Measurements from ENCODE around the gene AP1S3. TPM values are rescaled to one million over a fixed set of nuclear protein-coding genes. Genes with fewer than 3 reads are reported as not detected.

AP1S3 gene
- total RNA-seq, 1 donor from 2014 or later: 0.47 TPM

- Histone ChIP-seq H3K9me3 (replicated peaks) (no peaks in the 10 kb centered on the region), H3K4me3 (no peak overlapping the region), H3K27me3 (ENCODE audit: low read depth) (peaks cover 20% of the 10 kb centered on the region), H3K36me3 (no peaks in the 10 kb centered on the region), H3K27ac (replicated peaks) (no peak overlapping the region), H3K4me1 (no peaks in the 10 kb centered on the region)
- no peak for DNase-seq
- no peak for TF ChIP-seq CTCF (IDR thresholded peaks at IDR 0.05; ENCODE audit: borderline replicate concordance)
- intact Hi-C loops (cut with micrococcal nuclease): no loop called here
These were observed 90.8 kb downstream of the AP1S3 start for GRCh38 chr2:223746611-223747010.

DNA sequence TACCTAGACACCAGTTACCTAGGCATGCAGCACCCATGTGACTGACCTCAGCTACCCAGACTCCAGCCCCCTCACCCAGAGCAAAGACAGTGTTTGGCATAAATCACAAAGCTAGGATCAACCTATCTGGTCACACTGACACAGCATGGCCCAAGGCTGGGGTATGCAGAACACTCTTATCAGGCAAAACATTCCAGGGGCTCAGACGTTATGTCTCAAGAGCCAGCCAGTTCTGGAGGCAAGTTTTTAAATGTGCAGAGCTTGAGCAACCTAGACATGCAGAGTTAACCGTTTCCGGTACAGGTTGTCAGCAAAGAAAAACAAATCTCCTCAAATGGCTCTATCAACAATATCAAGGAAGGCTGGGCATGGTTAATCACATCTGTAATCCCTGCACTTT lies 92.8 kb downstream of the AP1S3 start:
- H3K9me3 ChIP-seq (replicated peaks): peaks cover 3% of the 10 kb centered on the region
- TF ChIP-seq CTCF (IDR thresholded peaks at IDR 0.05; ENCODE audit: borderline replicate concordance): no peak
- H3K4me3 ChIP-seq: no peak overlapping the region
- no peak for DNase-seq
- H3K27ac ChIP-seq (replicated peaks): no peak overlapping the region
- H3K4me1 ChIP-seq: no peaks in the 10 kb centered on the region
- intact Hi-C loops (cut with micrococcal nuclease): no loop called here
- H3K36me3 ChIP-seq: no peaks in the 10 kb centered on the region
- peaks cover 12% of the 10 kb centered on the region for H3K27me3 ChIP-seq (ENCODE audit: low read depth)

- intact Hi-C loops (cut with micrococcal nuclease): no loop called here
- H3K36me3 ChIP-seq: no peaks in the 10 kb centered on the region
- TF ChIP-seq CTCF (IDR thresholded peaks at IDR 0.05; ENCODE audit: borderline replicate concordance): no peak
- H3K9me3 ChIP-seq (replicated peaks): peaks cover 3% of the 10 kb centered on the region
- H3K4me3 ChIP-seq: no peak overlapping the region
- DNase-seq: no peak
- no peaks in the 10 kb centered on the region for H3K27me3 ChIP-seq (ENCODE audit: low read depth)
- H3K4me1 ChIP-seq: no peaks in the 10 kb centered on the region
- no peak overlapping the region for H3K27ac ChIP-seq (replicated peaks)
These were observed 96.7 kb downstream of the AP1S3 start for GRCh38 chr2:223740679-223741078.

GRCh38 chr2:223737207-223737606 lies 100.2 kb downstream of the AP1S3 start:
- Histone ChIP-seq H3K36me3 (no peaks in the 10 kb centered on the region), H3K4me1 (no peaks in the 10 kb centered on the region), H3K4me3 (no peak overlapping the region), H3K27me3 (ENCODE audit: low read depth) (no peaks in the 10 kb centered on the region), H3K9me3 (replicated peaks) (peaks cover 3% of the 10 kb centered on the region), H3K27ac (replicated peaks) (no peak overlapping the region)
- intact Hi-C loops (cut with micrococcal nuclease): no loop called here
- no peak for DNase-seq
- no peak for TF ChIP-seq CTCF (IDR thresholded peaks at IDR 0.05; ENCODE audit: borderline replicate concordance)

DNA sequence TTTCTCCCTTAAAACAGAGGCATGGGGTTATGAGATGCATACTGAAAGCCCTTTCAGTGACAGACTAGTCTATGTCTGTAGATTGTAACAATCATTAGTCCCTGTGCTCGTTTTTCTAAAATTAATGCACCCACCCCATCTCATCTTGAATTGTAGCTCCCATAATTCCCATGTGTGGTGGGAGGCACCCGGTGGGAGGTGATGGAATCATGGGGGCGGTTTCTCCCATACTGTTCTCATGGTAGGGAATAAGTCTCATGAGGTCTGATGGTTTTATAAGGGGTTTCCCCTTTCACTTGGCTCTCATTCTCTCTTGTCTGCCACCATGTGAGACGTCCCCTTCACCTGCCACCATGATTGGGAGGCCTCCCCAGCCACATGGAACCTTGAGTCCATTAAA lies 100.9 kb downstream of the AP1S3 start:
- TF ChIP-seq CTCF (IDR thresholded peaks at IDR 0.05; ENCODE audit: borderline replicate concordance): no peak
- DNase-seq: no peak
- Histone ChIP-seq H3K9me3 (replicated peaks) (peaks cover 3% of the 10 kb centered on the region), H3K36me3 (no peaks in the 10 kb centered on the region), H3K27me3 (ENCODE audit: low read depth) (no peaks in the 10 kb centered on the region), H3K27ac (replicated peaks) (no peak overlapping the region), H3K4me3 (no peak overlapping the region), H3K4me1 (peaks cover 1% of the 10 kb centered on the region)
- intact Hi-C loops (cut with micrococcal nuclease): no loop called here

All from left ventricle myocardium inferior (tissue), 1 donor.